IMR-90 (cell line): ENCODE measurements around the gene SETSIP.

Source experiments
- BHLHE40 ChIP-seq: fragments of 150-350 bp; IDR thresholded peaks from 2 replicates; pipeline ENCODE4 v1.6.1; 2016; ENCODE audit warnings: mild to moderate bottlenecking, low read depth, low read length
- CEBPB ChIP-seq: IDR thresholded peaks from 2 replicates; pipeline ENCODE4 v1.6.1; 2012; ENCODE audit warnings: low read depth, low read length, improper control_type of control experiment
- CHD1 ChIP-seq: IDR thresholded peaks from 2 replicates; pipeline ENCODE4 v1.6.1; 2012; ENCODE audit warnings: low read depth, low read length, improper control_type of control experiment
- FOS ChIP-seq: fragments of 150-350 bp; IDR thresholded peaks from 2 replicates; pipeline ENCODE4 v1.6.1; 2016; ENCODE audit warnings: low read depth, low read length
- MAFK ChIP-seq: IDR thresholded peaks from 2 replicates; pipeline ENCODE4 v1.6.1; 2012; ENCODE audit warnings: low read depth, low read length, improper control_type of control experiment
- MAZ ChIP-seq: IDR thresholded peaks from 2 replicates; pipeline ENCODE4 v1.6.1; 2012; ENCODE audit warnings: low read depth, mild to moderate bottlenecking, low read length, improper control_type of control experiment, moderate library complexity, borderline replicate concordance
- POLR2A ChIP-seq: IDR thresholded peaks from 2 replicates; pipeline ENCODE4 v1.6.1; 2012; ENCODE audit warnings: mild to moderate bottlenecking, low read depth, low read length
- RAD21 ChIP-seq: IDR thresholded peaks from 2 replicates; pipeline ENCODE4 v1.6.1; 2012; ENCODE audit warnings: low read length, improper control_type of control experiment
- RCOR1 ChIP-seq: IDR thresholded peaks from 2 replicates; pipeline ENCODE4 v1.6.1; 2012; ENCODE audit warnings: mild to moderate bottlenecking, low read length, improper control_type of control experiment; ENCODE audit not compliant: insufficient replicate concordance
- RFX5 ChIP-seq: IDR thresholded peaks from 2 replicates; pipeline ENCODE4 v1.8.0; 2012; ENCODE audit warnings: low read depth, mild to moderate bottlenecking, low read length, moderate library complexity
- SMC3 ChIP-seq: fragments of 150-350 bp; IDR thresholded peaks from 2 replicates; pipeline ENCODE4 v1.6.1; 2016; ENCODE audit warnings: low read depth, mild to moderate bottlenecking, antibody characterized with exemption, low read length, moderate library complexity
- TF ChIP-seq, protein P1 (sequence below): conservative IDR thresholded peaks from 2 replicates; pipeline ENCODE4 v1.5.1; 2012; ENCODE audit warnings: mild to moderate bottlenecking, low read depth, low read length, improper control_type of control experiment
- TF ChIP-seq, protein P2 (sequence below): fragments of 150-350 bp; IDR thresholded peaks from 2 replicates; pipeline ENCODE4 v1.6.1; 2016; ENCODE audit warnings: low read depth, mild to moderate bottlenecking, low read length, moderate library complexity, borderline replicate concordance
- TF ChIP-seq, protein P3 (sequence below): fragments of 150-350 bp; IDR thresholded peaks from 2 replicates; pipeline ENCODE4 v1.6.1; 2017; ENCODE audit warnings: mild to moderate bottlenecking, antibody characterized with exemption, low read length, low read depth

- TF ChIP-seq RFX5 (no peak), RAD21 (no peak), POLR2A (no peak), FOS (no peak), CEBPB (no peak), RCOR1 (no peak), CHD1 (no peak), SMC3 (no peak), MAFK (no peak), BHLHE40 (no peak), MAZ (no peak)
- TF ChIP-seq, protein P1, sequence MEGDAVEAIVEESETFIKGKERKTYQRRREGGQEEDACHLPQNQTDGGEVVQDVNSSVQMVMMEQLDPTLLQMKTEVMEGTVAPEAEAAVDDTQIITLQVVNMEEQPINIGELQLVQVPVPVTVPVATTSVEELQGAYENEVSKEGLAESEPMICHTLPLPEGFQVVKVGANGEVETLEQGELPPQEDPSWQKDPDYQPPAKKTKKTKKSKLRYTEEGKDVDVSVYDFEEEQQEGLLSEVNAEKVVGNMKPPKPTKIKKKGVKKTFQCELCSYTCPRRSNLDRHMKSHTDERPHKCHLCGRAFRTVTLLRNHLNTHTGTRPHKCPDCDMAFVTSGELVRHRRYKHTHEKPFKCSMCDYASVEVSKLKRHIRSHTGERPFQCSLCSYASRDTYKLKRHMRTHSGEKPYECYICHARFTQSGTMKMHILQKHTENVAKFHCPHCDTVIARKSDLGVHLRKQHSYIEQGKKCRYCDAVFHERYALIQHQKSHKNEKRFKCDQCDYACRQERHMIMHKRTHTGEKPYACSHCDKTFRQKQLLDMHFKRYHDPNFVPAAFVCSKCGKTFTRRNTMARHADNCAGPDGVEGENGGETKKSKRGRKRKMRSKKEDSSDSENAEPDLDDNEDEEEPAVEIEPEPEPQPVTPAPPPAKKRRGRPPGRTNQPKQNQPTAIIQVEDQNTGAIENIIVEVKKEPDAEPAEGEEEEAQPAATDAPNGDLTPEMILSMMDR = no peak
- TF ChIP-seq, protein P2, sequence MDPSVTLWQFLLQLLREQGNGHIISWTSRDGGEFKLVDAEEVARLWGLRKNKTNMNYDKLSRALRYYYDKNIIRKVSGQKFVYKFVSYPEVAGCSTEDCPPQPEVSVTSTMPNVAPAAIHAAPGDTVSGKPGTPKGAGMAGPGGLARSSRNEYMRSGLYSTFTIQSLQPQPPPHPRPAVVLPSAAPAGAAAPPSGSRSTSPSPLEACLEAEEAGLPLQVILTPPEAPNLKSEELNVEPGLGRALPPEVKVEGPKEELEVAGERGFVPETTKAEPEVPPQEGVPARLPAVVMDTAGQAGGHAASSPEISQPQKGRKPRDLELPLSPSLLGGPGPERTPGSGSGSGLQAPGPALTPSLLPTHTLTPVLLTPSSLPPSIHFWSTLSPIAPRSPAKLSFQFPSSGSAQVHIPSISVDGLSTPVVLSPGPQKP = no peak
- TF ChIP-seq, protein P3, sequence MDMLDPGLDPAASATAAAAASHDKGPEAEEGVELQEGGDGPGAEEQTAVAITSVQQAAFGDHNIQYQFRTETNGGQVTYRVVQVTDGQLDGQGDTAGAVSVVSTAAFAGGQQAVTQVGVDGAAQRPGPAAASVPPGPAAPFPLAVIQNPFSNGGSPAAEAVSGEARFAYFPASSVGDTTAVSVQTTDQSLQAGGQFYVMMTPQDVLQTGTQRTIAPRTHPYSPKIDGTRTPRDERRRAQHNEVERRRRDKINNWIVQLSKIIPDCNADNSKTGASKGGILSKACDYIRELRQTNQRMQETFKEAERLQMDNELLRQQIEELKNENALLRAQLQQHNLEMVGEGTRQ = no peak
Measured at GRCh38 chr1:92051948-92052347, 23.3 kb downstream of the SETSIP start.
